LNCAP (cell line): ENCODE measurements around the gene RPS24.

Experiments used
- TF ChIP-seq, protein P1 (sequence below): fragments of 450-650 bp; IDR thresholded peaks from 2 replicates; pipeline ENCODE4 v1.5.1; 2017; ENCODE audit warnings: mild to moderate bottlenecking

The RPS24 gene

GRCh38 chr10:78033637-78034470 is at the start of gene RPS24:
RPS24 (plus strand) TSS chr10:78033863; CDS start chr10:78033902, 39 bp downstream.
- TF ChIP-seq, protein P1, sequence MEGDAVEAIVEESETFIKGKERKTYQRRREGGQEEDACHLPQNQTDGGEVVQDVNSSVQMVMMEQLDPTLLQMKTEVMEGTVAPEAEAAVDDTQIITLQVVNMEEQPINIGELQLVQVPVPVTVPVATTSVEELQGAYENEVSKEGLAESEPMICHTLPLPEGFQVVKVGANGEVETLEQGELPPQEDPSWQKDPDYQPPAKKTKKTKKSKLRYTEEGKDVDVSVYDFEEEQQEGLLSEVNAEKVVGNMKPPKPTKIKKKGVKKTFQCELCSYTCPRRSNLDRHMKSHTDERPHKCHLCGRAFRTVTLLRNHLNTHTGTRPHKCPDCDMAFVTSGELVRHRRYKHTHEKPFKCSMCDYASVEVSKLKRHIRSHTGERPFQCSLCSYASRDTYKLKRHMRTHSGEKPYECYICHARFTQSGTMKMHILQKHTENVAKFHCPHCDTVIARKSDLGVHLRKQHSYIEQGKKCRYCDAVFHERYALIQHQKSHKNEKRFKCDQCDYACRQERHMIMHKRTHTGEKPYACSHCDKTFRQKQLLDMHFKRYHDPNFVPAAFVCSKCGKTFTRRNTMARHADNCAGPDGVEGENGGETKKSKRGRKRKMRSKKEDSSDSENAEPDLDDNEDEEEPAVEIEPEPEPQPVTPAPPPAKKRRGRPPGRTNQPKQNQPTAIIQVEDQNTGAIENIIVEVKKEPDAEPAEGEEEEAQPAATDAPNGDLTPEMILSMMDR, result no peak

DNA sequence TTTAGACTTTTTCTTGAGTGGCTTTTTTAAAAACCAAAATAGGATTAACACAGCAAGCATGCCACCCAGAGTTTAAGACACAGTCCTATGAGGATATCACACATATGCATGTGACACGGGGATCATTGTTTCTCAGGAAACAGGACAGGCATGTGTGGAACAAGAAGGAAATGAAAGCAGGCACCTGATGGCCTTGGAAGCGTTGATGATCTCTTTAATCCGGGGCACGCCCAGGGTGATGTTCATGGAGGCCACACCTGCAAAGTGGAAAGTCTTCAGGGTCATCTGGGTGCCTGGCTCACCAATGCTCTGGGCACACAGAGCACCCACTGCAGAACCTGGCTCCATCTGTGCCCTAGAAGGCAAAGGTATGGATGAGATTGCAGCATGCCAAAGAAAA is 48.7 kb upstream of the RPS24 start:
- TF ChIP-seq, protein P1, result no peak

- TF ChIP-seq, protein P1, result no peak
These were observed 45.9 kb upstream of the RPS24 start for GRCh38 chr10:77987671-77988255.

- TF ChIP-seq, protein P1, result no peak
These were observed 44.5 kb upstream of the RPS24 start for GRCh38 chr10:77989081-77989724.

GRCh38 chr10:77993620-77994019 is 40.0 kb upstream of the RPS24 start:
- TF ChIP-seq, protein P1, result no peak

GRCh38 chr10:78000206-78000605 is 33.5 kb upstream of the RPS24 start:
- TF ChIP-seq, protein P1, result no peak

DNA sequence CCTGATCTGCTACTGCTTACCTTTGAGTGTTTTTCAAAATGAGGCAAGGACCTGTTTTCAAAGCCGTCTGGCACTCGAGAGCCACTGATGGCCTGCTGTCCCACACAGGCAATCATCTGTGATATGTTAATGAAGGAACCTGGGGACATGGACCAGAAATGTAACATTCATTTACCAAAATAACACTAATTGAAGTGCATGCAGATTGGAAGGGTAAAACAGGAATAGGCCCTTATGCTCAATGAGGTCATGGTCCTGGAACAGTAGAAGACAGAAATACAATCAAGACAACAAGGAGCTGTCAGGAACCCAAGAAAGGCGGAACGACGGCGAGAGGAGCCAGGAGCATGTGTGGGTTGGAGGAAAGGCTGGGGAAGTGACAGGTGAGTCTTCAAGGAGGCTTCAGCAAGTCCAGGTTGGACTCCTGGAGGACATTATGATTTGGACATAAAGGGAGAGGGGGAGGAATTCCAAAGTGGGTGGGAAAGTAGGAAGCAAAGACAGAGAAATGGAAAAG is 32.6 kb upstream of the RPS24 start:
- TF ChIP-seq, protein P1, result no peak
